Nephron (organoid): Measurements from ENCODE around the gene PLCD1.

Source experiments
- H3K27ac Mint-ChIP-seq, 3 experiments: 2 replicates each; pipeline ENCODE4 v1.8.0; 2020; ENCODE audit warnings: mixed read lengths in 3 of 3, mild to moderate bottlenecking in 2 of 3, moderate library complexity in 1 of 3
- H3K27me3 Mint-ChIP-seq: 2 replicates; pipeline ENCODE4 v1.8.0; 2021; ENCODE audit warnings: low read depth, mild to moderate bottlenecking, moderate library complexity, mixed read lengths
- H3K36me3 Mint-ChIP-seq: 2 replicates; pipeline ENCODE4 v1.8.0; 2020; ENCODE audit warnings: low read depth, mixed read lengths
- H3K4me1 Mint-ChIP-seq: 2 replicates; pipeline ENCODE4 v1.8.0; 2020; ENCODE audit warnings: mixed read lengths
- H3K4me3 Mint-ChIP-seq, 3 experiments: 2 replicates each; pipeline ENCODE4 v1.8.0; 2020; ENCODE audit warnings: mild to moderate bottlenecking in 3 of 3, mixed read lengths in 3 of 3, moderate library complexity in 2 of 3
- H3K9me3 Mint-ChIP-seq: 2 replicates; pipeline ENCODE4 v1.8.0; 2020; ENCODE audit warnings: mixed read lengths
- TF ChIP-seq, protein P1 (sequence below), 3 experiments: fragments of 200-600 bp; sonication (generic); IDR thresholded peaks; one replicate each; pipeline ENCODE4 v1.5.0; 2021; ENCODE audit warnings: antibody characterized with exemption in 3 of 3; ENCODE audit not compliant: unreplicated experiment in 3 of 3

The PLCD1 gene

DNA sequence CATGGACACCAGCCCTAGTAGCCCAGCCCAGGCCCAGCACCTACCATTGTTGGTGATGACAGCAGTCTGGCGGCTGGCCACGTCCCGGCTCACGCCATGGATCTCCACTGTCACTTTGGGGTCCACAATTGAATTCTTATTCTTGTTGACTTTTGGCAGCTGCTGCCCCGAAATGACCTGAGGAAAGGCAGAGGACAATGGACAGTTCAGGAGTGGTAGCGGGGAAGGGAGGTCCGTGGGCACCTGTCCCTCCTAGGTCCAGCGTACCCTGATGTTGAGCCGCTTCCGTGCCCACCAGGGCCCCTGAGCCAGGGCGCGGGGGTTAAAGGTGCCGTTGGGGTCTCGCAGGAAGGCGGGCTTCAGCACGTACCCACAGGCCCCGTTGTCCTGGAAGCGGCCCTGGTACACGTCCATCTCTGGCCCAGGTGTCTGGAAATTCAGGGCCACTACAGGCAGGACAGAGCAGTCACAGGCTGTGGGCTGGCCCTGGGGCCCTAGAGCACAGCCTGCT lies 21.2 kb downstream of the PLCD1 start:
- peaks cover 25% of the 10 kb centered on the region for H3K36me3 Mint-ChIP-seq
- TF ChIP-seq, protein P1, sequence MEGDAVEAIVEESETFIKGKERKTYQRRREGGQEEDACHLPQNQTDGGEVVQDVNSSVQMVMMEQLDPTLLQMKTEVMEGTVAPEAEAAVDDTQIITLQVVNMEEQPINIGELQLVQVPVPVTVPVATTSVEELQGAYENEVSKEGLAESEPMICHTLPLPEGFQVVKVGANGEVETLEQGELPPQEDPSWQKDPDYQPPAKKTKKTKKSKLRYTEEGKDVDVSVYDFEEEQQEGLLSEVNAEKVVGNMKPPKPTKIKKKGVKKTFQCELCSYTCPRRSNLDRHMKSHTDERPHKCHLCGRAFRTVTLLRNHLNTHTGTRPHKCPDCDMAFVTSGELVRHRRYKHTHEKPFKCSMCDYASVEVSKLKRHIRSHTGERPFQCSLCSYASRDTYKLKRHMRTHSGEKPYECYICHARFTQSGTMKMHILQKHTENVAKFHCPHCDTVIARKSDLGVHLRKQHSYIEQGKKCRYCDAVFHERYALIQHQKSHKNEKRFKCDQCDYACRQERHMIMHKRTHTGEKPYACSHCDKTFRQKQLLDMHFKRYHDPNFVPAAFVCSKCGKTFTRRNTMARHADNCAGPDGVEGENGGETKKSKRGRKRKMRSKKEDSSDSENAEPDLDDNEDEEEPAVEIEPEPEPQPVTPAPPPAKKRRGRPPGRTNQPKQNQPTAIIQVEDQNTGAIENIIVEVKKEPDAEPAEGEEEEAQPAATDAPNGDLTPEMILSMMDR (IDR thresholded peaks at IDR 0.05; ENCODE audit: unreplicated experiment in 3 of 3), result no peak
- H3K4me3 Mint-ChIP-seq, result no peak overlapping the region
- H3K9me3 Mint-ChIP-seq, result no peaks in the 10 kb centered on the region
- no peaks in the 10 kb centered on the region for H3K27me3 Mint-ChIP-seq
- H3K4me1 Mint-ChIP-seq, result peaks cover 12% of the 10 kb centered on the region
- H3K27ac Mint-ChIP-seq, result no peak overlapping the region

DNA sequence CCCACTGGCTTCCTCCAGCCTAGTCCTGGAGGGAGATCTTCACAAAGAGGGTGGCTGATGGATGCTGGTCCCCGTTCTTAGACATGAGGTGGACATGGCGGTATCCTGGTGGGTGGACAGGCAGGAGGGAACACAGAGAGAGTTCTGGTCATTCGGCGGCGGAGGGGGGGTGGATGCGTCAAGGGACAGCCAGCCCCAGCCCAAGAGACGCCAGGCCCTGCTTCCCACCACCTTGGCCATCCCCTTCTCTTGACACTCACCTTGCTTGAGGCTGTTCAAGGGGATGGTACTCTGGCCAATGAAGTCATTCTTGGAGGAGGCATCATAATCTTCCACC lies 21.7 kb downstream of the PLCD1 start:
- Mint-ChIP-seq H3K9me3 (no peaks in the 10 kb centered on the region), H3K4me3 (no peak overlapping the region), H3K4me1 (peaks cover 12% of the 10 kb centered on the region), H3K36me3 (peaks cover 25% of the 10 kb centered on the region), H3K27ac (no peak overlapping the region), H3K27me3 (no peaks in the 10 kb centered on the region)
- TF ChIP-seq, protein P1 (IDR thresholded peaks at IDR 0.05; ENCODE audit: unreplicated experiment in 3 of 3), result no peak

DNA sequence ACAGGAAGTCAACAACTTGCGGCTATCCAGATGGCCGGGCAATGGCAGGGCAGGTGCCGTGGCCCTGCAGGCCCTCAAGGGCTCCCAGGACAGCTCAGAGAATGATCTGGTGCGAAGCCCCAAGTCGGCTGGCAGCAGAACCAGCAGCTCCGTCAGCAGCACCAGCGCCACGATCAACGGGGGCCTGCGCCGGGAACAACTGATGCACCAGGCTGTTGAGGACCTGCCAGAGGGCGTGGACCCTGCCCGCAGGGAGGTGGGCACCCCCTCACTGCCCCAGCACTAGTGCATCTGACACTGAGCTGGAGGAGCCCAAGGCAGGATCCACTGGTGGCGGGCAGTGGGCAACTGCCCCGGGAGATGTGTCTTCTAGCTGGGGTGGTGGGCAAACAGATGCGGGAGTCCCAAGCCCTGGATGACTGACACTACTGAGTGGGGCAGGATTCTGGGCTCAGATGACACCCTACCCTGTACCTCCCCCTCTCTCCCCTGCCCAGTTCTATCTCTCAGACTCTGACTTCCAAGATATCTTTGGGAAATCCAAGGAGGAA lies 22.9 kb downstream of the PLCD1 start:
- no peaks in the 10 kb centered on the region for H3K9me3 Mint-ChIP-seq
- peaks cover 21% of the 10 kb centered on the region for H3K36me3 Mint-ChIP-seq
- H3K4me3 Mint-ChIP-seq, result no peak overlapping the region
- H3K4me1 Mint-ChIP-seq, result peaks cover 12% of the 10 kb centered on the region
- no peak overlapping the region for H3K27ac Mint-ChIP-seq
- no peaks in the 10 kb centered on the region for H3K27me3 Mint-ChIP-seq
- TF ChIP-seq, protein P1 (IDR thresholded peaks at IDR 0.05; ENCODE audit: unreplicated experiment in 3 of 3), result no peak

DNA sequence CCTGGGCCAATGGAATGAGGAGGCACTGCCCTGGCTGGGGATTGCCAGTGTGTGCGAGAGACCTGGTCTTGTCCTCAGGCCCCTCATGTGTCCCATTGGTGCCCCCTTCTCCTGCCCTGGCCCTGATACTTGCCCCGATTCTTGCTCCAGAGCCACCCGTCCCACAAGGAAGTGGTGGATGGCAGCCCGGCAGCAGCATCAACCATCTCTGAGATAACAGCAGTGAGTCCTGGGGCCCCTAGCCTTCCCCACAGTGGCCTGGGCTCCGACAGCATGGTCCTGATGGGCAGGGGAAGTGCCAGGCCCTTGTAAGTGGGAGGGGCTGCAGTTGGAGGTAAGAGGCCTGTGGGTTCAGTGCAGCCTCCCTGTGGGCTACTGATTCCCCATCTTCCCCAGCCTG lies 23.4 kb downstream of the PLCD1 start:
- H3K9me3 Mint-ChIP-seq, result no peaks in the 10 kb centered on the region
- H3K4me3 Mint-ChIP-seq, result no peak overlapping the region
- H3K27me3 Mint-ChIP-seq, result no peaks in the 10 kb centered on the region
- no peak overlapping the region for H3K27ac Mint-ChIP-seq
- TF ChIP-seq, protein P1 (IDR thresholded peaks at IDR 0.05; ENCODE audit: unreplicated experiment in 3 of 3), result no peak
- peaks cover 17% of the 10 kb centered on the region for H3K36me3 Mint-ChIP-seq
- peaks cover 12% of the 10 kb centered on the region for H3K4me1 Mint-ChIP-seq

DNA sequence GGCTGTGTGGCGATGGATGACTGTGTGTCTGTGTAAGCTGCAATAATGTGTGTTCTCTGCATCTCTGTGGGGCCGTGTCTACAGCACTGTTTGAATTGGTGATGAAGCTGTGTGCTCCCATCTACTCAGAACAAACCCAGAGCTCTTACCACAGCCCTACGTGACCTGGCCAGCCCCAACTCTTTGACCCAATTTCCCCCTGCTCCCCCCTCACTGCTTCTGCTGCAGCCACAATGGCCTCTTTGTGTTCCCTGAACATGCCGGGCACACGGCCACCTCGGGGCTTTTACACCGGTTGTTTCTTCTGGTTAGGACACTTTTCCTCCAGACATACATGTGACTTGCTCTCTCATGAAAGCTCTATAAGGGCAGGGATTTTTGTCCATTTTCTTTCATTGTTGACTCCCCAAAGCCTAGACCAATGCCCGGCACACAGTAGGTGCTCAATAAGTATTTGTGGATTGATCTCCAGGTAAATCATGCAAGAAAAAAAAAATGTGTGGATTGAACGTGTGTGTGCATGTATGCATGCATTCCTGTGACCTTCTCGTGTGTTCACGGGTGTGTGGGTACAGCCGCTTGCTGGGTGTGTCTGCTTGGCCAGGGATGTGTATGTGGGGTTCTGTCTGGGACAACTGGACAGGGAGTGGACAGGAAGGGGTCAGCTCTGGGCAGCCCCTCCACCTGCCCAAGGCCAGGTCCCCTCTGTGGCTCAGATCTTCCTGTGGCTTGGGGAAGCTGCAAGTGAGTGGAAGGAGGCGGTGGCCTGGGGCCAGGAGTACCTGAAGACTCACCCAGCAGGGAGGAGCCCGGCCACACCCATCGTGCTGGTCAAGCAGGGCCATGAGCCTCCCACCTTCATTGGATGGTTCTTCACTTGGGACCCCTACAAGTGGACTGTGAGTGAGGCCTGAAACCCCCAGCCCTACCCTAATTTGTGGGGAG lies 24.1 kb downstream of the PLCD1 start:
- H3K4me1 Mint-ChIP-seq, result peaks cover 12% of the 10 kb centered on the region
- TF ChIP-seq, protein P1 (IDR thresholded peaks at IDR 0.05; ENCODE audit: unreplicated experiment in 3 of 3), result no peak
- no peaks in the 10 kb centered on the region for H3K9me3 Mint-ChIP-seq
- no peak overlapping the region for H3K4me3 Mint-ChIP-seq
- no peaks in the 10 kb centered on the region for H3K27me3 Mint-ChIP-seq
- H3K36me3 Mint-ChIP-seq, result peaks cover 17% of the 10 kb centered on the region
- H3K27ac Mint-ChIP-seq, result peak overlapping the region in 1 of 3 experiments; percentile 79
